Activated T-cell treated with anti-CD3 and anti-CD28 coated beads, Interleukin-2, amount 50 U/mL, for 1 hour (primary cell): ENCODE results near the gene MIA.
"Not testable (repeated sequence)": the region's sequence is repeated elsewhere in the genome, so short reads cannot be mapped to it uniquely, and the experiment has no call there.

Experiments
- DNase-seq: peaks from one replicate; pipeline ENCODE4 v3.0.0-alpha.2; 2020

The MIA gene

DNA sequence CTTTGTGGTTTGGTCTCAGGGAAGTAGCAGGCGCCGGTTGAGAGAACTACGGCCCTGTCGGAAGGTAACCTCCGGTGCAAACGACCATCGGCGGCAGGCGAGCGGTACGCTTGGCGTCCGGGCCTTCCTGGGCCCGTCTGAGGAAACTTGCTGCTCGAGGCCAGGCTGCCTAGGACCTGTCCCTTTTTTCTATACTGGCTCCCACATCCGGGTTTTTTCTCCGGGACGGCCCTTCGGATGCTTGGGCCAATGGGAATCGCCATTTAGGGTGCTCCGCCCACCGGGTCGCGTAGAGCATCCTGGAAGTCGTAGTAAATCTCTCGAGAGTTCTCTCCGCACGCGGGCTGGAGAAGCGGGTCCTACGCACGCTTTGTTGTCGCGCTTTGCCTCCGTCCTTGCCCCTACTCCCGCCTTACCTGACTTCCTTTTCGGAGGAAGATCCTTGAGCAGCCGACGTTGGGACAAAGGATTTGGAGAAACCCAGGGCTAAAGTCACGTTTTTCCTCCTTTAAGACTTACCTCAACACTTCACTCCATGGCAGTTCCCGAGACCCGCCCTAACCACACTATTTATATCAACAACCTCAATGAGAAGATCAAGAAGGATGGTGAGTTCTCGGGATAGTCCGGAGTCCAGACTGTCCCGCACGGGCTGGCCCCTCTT, 24.3 kb upstream of the MIA start, which contains the start of gene SNRPA:
Gene SNRPA (plus strand): TSS at position 330 of the 664 bp plus-strand sequence. CDS start 206 bp downstream, at position 536.
- DNase-seq, result no peak

DNA sequence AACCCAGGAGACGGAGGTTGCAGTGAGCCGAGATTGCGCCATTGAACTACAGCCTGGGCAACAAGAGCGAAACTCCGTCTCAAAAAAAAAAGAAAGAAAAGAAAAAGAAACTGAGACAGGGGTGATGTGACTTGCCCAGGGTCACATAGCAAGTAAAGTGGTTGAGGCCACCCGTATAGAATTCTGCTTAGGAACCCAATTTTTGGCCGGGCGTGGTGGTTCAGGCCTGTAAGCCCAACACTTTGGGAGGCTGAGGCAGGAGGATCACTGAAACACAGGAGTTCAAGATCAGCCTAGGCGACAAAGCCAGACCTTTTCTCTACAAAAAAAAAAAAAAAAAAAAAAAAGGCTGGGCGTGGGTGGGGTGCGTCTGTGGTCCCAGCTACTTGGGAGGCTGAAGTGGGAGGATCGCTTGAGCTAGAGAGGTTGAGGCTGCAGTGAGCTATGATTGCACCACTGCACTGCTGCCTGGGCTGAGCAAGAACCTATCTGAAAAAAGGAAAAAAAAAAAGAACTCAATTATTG, 23.0 kb upstream of the MIA start:
- no peak for DNase-seq

DNA sequence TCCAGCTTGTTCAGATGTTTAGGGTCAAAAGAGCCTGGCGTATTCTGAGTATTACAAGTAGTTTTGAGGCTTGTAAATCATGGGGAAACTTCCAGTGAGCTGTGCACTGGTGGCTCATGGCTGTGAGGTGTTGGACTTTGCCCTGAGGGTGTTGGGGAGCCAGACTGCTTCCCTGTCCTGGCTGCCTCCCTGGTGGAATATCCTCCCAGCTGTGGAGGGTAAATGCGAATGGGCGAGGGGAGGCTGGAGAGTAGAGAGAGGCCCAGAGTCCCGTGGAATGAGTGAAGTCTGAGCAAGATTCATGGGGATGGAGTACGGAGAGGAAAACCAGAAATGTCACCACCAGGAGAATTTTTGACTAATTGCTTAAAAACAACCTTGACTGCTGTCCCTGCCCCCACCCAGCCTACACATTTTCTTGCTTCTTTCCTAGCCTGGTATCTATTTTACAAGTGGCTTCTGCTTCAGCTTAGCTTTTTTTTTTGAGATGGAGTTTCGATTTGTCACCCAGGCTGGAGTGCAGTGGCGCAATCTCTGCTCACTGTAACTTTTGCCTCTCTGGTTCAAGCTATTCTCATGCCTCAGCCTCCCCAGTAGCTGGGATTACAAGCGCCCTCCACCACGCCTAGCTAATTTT, 20.6 kb upstream of the MIA start:
- DNase-seq, result no peak

DNA sequence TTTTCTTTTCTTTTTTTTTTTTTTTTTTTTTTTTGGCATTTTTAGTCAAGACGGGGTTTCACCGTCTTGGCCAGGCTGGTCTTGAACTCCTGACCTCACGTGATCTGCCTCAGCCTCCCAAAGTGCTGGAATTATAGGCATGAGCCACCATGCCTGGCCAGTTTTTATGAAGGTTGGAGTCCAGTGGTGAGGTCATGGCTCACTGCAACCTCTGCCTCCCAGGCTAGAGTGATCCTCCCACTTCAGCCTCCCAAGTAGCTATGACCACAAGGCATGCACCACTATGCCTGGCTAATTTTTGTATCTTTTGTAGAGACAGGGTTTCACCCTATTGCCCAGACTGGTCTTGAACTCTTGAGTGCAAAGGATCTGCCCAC, 20.1 kb upstream of the MIA start:
- no peak for DNase-seq

DNA sequence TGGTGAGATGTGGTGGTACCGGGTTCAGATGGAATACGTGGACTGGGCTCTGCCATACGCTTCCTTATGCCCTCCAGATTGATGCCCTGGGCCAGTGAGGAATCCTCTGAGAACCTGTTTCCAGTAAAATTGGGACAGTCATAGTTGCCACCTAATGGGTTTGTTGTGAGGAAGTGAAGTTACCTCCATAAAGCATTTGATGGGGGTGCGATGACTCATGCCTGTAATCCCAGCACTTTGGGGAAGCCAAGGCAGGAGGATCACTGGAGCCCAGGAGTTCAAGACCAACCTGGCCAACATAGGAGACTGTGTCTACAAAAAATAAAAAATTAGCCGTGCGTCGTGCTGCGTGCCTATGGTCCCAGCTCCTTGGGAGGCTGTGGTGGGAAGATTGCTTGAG, 19.5 kb upstream of the MIA start:
- DNase-seq, result no peak

DNA sequence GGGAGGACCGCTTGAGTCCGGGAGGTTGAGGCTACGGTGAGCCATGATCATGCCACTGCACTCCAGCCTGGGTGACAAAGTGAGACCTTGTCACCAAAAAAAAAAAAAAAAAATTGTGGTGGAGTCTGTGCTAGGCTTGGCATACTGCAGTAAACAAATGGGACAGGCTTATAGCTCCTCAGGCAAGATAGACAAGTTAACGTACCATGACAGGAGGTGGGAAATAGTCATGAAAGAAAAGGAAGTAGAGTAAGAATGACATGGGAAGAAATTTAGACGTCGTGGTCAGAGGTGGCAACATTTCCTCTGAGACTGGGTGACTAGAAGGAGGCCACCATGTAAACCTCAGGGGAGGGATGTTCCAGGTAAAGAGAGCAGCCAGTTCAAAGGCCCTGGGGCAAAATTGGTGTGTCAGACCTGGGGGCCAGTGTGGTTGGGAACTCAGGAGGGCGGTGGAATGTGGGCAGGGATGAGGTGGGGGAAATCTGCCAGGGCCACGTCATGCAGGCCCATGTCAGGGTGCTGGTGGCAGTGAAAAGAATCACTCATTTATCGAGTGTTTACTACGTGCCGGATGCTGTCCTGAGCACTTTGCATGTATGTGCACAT, 18.7 kb upstream of the MIA start:
- no peak for DNase-seq

DNA sequence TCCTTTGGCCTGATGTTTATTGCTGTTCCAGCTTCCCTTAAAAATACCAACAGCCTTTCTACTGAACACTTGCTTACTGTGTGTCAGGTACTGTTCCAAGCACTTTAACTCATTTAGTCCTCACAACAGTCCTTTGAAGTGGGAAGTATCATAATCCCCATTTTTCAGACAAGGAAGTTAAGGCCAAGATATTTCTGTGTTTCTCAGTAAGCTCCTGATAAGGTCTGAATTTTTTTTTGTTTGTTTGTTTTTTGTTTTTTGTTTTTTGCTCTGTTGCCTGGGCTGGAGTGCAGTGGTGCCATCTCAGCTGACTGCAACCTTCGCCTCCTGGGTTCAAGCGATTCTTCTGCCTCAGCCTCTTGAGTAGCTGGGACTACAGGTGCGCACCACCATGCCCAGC, 16.8 kb upstream of the MIA start:
- DNase-seq, result no peak

DNA sequence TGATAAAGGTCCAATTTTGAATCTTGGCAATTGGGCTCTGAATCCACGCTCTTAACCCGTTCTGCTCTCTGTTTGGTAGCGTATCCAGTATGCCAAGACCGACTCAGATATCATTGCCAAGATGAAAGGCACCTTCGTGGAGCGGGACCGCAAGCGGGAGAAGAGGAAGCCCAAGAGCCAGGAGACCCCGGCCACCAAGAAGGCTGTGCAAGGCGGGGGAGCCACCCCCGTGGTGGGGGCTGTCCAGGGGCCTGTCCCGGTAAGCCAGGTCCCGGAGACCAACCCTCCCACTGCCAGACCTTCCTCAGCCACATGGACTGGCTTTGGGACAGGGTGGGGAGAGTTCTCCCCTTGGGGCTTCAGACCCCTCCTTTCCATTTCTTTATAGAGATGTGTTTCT, 16.0 kb upstream of the MIA start:
- no peak for DNase-seq

DNA sequence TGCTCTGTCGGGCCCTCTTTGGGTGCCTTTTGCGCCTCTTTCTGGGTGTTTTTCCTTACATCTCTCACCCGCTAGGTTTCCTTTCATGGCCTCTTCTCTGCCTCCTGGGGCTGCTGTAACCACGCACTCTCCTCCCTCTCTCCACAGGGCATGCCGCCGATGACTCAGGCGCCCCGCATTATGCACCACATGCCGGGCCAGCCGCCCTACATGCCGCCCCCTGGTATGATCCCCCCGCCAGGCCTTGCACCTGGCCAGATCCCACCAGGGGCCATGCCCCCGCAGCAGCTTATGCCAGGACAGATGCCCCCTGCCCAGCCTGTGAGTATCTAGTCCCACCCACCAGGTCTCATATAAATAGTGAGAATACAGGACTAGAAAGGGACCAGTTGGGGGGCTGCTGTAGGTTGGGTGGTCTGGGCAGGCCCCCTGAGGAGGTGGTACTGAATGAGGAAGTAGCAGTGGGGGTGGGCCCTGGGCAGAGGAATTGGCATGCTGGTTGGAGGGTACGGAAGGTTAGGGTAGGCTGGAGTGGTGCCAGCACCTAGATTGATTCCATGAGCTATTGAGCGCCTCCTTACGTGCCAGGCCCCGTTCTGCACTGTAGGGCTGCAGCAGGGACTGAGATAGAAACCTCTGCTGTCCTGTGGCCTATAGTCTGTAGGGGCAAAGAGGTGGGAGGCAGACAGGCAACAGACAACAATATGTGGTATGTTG, 12.4 kb upstream of the MIA start:
- no peak for DNase-seq

DNA sequence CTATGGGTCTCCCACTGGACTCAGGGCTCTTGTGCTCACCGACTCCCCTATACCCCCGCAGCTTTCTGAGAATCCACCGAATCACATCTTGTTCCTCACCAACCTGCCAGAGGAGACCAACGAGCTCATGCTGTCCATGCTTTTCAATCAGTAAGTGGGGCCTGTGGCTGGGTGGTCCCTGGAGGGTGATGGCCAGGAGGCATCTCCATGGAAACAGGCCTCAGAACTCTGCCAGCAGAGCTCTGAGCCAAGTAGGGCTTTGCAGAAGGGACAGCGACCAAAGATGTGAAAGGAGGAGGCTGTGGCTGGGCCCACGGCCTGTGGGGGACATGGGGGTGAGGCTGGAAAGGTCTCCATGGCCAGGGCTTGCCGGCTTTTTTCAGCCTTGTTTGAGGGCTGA, 11.8 kb upstream of the MIA start:
- DNase-seq, result no peak

DNA sequence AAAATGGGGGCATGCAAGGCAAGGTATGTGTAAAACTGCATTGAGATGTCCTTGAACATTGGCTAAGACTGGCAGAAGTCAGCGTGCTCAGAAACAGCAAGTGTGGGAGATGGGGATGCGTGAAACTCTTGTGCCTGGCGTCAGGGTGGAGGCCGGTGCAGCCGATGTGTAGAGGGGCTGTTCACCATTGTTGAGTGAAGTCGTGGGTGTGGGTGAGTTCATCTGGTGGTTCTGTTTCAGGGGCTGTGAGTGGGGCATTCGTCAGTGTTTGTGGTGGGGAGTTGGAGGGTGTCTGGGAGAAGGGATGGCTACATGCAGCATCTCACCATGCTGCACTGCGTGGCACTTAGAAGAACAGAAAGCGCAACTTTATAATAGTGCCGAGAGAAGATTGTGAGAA, 11.4 kb upstream of the MIA start:
- no peak for DNase-seq

DNA sequence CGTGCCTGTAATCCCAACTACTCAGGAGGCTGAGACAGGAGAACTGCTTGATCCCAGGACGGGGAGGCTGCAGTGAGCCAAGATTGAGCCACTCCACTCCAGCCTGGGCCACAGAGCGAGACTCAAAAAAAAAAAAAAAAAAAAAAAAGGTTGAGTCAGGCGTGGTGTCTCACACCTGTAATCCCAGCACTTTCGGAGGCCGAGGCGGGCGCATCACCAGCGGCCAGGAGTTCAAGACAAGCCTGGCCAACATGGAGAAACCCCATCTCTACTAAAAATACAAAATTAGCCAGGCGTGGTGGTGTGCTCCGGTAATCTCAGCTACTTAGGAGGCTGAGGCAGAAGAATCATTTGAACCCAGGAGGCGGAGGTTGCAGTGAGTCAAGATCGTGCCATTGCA, 8.9 kb upstream of the MIA start:
- DNase-seq, result not testable (repeated sequence)

DNA sequence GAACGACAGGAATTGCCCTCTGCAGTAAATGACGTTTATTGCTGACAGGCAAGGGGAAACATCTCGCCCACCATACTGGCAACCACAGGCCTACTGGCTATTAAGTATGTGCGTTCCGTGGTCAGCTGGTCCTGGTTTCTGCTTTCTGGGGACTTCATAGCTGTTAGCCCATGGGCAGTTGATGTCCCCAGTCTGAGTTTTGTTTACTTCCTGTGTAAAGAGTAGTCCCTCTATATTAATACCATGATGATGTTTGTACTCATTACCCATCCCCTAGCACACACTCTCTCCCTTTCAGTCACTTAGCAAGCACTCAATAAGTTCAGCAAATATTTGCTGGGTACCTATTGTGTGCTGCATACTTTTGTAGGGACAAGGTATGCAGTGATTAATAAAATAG, 6.5 kb upstream of the MIA start:
- DNase-seq, result no peak

DNA sequence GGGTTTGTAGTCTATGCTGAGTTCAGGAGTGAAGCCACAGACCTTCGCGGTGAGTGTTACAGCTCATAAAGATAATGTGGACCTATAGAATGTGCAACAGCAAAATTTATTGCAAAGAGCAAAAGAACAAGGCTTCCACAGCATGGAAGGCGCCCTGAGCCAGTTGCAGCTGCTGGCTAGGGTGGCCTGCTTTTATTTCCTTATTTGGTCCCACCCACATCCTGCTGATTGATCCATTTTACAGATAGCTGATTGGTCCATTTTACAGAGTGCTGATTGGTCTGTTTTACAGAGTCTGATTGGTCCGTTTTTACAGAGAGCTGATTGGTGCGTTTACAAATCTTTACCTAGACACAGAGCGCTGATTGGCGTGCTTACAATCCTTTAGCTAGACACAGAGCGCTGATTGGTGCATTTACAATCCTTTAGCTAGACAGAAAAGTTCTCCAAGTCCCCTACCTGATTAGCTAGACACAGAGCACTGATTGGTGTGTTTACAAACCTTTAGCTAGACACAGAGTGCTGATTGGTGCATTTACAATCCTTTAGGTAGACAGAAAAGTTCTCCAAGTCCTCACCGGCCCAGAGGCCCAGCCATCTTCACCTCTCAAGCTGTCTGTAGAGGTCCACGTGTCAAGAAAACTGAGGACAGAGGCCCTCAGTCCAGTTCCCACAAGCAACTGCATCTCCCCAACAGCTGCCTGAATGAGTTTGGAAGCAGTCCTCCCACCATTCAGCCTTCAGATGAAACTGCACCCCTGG, 4.0 kb upstream of the MIA start:
- DNase-seq, result not testable (repeated sequence)

DNA sequence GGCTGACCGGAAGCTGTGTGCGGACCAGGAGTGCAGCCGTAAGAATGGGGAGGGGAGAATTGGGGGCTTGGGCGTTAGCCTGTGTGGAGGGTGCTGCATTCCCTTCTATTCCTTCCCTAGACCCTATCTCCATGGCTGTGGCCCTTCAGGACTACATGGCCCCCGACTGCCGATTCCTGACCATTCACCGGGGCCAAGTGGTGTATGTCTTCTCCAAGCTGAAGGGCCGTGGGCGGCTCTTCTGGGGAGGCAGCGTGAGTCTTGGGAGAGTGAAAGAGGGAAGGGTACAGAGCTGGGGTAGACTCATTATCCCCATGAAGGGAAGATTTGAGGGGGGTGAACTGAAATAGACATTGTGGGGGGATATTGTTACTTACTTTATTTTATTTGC, 306 bp downstream of the MIA start:
- no peak for DNase-seq

DNA sequence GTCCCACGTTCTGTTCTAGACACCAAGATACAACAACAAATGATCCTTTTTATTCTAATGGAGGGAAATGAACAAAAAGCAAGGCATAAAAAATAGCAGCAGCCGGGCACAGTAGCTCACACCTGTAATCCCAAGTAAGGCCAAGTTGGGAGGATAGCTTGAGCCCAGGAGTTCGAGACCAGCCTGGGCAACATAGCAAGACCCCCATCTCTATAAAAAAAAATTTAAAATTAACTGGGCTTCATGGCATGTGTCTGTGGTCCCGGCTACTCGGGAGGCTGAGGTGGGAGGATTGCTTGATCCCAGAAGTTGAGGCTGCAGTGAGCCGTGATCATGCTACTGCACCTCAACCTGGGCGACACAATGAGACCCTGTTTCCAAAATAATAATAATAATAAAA, 1.0 kb downstream of the MIA start:
- DNase-seq, result no peak

DNA sequence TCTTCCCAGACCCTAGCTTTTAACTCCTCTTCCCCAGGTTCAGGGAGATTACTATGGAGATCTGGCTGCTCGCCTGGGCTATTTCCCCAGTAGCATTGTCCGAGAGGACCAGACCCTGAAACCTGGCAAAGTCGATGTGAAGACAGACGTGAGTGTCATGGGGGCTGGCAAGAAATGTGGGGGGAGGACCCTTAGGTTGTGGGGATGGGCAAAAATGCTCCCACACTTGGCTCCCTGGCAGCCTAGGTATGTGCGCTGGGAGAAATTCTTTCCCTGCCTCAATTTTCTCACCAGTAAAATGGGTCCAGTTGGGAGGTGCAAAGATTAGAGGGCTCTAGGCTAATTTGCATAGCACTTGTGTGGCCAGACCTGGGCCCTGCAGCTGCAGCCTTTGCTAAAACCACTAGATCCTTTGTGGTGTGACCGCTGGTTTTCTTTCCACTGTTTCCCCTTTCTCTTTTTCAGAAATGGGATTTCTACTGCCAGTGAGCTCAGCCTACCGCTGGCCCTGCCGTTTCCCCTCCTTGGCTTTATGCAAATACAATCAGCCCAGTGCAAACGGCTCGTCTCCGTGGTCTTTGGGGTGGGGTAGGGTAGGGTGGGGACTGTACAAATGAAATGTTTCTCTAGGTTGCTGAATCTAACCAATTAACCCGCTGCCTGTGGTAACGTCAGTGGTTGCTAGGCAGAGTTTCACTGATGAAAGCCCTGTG, 1.8 kb downstream of the MIA start:
- peak; percentile 81 for DNase-seq

DNA sequence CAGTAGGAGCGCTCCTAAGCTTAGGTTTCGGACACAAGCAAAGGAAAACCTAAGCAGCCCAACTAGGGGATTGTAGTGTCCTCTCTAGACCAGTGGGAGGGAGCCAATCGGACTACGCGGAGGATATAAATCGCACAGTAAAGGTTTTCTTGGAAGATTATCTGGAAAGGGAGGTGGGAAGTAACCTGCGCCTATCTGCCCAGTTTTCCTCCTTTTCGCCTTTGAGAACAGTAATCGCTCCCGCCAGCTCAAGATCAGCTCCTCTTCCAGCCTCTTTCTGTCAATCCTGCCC, 2.3 kb downstream of the MIA start:
- DNase-seq, result no peak

DNA sequence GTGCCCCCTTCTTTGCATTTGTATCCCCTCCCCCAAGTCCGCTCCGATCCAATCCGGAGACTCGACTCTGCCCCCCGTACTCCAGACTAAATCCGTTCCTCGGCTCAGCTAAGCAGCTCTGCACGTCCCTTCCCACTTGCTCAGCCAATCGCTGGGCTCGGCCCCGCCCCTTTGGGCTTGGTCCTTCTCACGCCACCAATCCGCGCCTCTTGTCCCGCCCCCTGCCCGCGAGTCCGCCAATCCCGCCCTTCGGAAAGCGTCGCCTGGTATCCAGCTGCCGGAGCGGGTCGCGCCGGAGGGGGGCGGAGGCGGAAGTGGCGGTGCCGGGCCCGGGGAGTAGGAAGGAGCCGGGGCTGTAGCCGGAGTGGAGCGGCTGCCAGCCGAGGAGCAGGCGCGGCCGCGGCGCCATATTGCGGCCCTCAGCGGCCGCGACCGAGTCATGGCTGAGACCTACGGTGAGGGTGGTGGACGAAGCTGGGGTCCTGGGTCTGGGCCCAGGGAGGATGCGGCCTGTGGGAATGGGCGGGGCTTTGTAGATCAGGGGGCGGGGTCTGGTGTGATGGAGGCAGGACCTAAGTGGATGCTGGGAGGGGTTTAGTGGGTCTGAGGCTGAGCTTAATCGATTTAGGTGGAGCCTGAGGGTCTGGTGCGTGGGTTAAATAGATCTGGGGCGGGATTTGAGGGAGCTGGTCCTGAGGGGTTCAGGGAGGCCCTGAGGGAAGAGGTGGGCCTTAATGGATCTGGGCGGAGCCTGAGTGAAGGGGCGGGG, 2.8 kb downstream of the MIA start, which contains the start of gene RAB4B:
Gene RAB4B (plus strand): TSS at position 311 of the 769 bp plus-strand sequence. CDS start 129 bp downstream, at position 440.
- peak; percentile 99 for DNase-seq

DNA sequence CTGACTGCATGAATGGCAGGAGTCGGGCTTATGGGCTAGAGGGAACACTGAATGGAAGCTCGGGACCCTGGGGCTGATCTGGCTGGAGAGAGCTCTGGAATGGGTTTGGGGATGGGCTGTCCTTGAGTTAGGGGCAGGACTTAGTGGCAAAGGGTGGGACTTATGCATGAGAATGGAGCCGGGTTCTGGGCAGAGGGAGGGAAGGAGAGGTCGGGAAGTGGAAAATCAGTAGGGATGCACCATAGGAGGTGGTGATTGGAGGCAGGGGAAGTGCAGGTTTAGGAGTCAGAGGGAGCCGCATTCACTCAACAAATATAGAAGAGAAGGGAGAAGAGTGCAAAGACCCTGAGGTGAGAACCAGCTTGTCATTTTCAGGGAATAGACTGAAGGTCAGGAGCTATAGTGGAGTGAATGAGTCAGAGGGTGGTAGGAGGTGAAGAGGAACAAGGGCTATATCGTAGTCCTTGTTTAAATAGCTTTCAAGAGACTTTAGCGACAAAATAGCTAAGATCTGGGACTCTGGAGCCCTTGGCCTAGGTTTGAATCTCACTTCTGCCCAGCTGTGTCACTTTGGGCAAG, 3.5 kb downstream of the MIA start:
- DNase-seq, result no peak

DNA sequence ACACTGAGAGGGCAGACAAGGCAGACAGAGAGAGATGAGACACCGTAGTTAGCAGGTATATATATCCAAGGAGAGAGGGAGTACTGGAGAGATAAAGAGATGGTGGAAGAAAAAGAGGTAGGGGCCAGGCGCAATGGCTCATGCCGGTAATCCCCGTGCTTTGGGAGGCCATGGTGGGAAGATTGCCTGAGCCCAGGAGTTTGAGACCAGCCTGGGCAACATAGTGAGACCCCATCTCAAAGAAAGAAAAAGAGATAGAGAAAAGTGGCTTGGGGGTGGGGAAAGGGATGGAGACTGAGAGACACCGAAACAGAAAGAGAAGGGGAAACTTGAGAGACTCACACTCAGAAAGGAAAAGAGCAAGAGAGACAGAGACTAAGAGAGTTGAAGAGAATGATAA, 5.3 kb downstream of the MIA start:
- no peak for DNase-seq
